NCI-H2171 (cell line): ENCODE measurements around the gene ICA1.
"Not testable (repeated sequence)": the region's sequence is repeated elsewhere in the genome, so short reads cannot be mapped to it uniquely, and the experiment has no call there.

Experiments used
- DNase-seq: peaks from one replicate; lab custom pipeline; 2025; lab: John Stamatoyannopoulos, UW

Gene ICA1

DNA sequence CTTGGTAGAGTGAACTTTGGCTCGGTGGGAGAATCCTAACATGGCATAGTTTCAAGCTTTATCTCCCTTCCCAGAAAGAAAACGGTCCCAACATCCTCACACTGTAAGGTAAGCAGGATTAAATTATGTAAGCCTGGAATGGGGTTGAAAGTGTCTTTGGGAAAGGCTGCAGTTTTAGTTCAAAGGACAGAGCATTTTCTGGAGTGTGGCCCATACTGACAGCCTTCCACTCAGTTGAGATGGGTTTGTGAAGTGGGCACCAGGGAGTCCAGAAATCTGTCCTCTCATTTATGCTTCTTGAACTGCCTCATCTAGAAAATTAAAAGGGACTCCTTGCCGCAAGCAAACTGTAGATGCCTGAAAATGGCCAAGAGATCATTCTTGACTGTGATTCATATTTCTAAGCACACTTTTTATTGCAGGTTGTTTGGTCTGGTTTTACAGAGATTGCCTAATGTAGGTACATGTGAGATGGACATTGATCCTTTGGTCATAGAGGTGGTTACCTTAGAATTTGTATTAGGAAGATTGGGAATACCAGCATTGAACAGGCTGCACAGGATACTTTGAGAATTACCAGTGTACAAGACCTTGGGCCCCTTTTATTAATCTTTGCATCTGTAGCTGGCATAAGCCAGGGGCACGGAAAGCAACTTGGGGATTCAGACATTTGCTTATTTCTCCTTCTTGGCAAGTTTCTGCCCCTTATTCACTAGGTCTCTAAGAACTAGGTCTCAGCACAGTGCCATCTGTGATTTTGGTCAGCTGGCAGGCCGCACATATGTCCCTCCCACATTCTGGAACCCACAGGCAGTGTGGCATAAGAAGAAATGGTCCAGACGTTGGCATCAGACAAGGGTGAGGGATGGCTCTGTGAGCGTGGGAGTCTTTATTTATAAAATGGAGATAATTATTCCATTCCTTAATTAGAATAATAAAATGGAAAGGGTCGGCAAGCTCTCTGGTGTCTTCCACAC, 167.5 kb downstream of the ICA1 start:
- no peak for DNase-seq

GRCh38 chr7:8092140-8092539, 169.8 kb downstream of the ICA1 start:
- DNase-seq: no peak

DNA sequence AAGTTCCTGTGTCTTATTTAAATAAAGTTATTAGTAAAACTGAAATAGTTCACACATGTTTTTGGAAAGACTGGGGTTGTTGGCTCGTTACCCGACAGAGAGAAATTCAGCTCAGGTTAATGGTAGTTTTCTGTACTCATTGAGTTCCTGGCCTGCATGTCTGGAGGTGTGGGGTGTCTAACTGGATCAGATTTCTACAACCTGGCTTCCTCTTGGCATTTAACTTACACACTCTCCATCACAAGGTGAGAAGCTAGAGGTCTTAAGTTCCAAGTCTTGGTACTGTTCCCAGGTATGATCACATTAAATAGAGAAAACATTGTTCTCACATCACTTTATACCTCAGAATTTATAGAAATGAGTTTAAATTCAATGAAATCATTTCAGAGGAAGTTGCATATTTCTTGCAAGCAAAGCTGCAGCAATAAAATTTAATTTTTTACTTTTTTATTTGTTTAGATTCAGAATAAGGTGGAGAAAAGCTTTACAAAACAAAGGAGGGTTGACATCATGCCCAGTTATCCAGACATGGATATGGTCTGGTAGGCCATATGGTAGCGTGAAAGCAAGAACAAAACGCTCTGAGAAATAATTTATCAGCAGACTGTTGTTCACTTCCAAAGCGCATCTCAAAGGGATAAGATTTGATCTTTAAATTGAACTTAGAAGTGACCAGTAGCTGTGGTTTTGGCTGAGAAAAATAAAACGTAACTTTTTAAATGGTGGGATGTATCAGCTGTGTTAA, 172.8 kb downstream of the ICA1 start:
- no peak for DNase-seq

DNA sequence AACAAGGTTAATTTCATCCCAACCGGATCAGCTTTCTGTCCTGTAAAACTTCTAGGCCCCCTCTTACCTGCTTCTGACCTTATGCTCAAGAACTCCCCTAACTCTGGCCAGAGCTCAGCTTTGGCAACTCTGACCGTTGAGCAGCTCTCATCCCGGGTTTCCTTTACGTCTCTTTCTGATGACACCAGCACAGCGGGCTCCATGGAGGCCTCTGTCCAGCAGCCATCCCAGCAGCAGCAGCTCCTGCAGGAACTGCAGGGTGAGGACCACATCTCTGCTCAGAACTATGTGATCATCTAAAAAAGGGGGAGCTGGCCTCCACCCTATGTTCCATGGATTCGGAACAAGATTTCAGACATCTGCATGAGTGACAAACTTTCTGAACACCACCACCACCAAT, 175.7 kb downstream of the ICA1 start:
- DNase-seq: no peak

DNA sequence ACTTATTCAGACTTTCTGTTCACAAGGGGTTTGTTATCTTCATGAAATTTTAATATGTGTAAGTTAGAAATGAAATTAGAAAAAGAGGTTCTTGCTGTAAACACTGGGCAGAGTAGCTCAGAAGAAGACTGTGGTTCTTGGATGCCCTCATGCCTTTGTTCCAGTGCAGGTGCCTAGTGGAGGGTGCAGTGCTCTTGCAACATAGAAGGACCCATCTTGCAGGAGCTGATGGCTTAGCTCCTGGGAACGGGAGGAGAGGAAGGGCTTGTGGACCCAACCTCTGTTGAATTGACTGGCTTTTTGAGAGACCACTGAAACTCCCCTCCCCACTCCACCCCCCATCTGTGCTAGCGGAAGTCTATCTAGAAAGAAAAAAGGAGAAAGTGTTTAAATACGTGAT, 176.5 kb downstream of the ICA1 start:
- DNase-seq: no peak

GRCh38 chr7:8084836-8085235, 177.1 kb downstream of the ICA1 start:
- no peak for DNase-seq

GRCh38 chr7:8082762-8083161, 179.2 kb downstream of the ICA1 start:
- DNase-seq: no peak

GRCh38 chr7:8078418-8078817, 183.5 kb downstream of the ICA1 start:
- no peak for DNase-seq

- no peak for DNase-seq
Measured at GRCh38 chr7:8070451-8071180, 191.4 kb downstream of the ICA1 start.

DNA sequence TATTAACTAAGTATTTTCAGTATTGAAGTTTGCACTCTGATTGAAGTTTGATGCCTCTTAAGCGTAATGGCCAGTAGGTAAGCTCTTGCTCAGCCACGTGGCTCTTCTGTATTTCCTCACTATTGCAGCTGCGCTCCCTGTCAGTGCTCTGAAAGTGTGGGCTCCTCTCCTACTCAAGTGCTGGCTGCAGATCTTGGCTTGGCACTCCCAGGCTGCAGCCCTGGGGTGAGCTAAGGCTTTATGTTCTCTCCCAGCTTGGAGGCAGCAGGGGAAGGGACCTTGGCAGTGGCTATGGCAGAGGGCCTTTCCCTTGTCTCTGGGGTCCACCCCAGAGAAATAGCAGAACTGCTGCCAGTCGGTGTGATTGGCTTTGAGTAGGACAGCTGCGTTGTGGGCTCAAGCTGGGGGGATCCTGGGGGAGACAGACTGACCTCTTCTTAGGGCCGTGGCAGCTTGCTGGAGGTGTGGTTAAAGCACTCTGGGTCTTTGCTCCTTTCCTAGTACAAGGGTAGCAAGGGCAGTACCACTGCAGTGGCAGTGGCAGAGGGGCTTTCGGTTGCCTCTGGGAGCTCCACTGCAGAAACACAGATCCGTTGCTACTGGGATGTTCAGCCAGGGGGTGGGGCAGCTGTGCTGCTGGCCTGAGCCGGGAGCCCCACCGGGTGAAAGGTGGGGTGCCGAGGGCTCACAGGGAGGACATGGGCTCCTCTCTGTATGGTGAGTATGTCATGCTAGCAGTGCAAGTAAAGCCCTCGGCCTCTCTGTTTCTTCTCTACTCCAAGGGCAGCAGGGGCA, 192.9 kb downstream of the ICA1 start:
- no peak for DNase-seq

GRCh38 chr7:8065356-8065813, 196.6 kb downstream of the ICA1 start:
- no peak for DNase-seq

- no peak for DNase-seq
Measured at GRCh38 chr7:8064828-8065227, 197.1 kb downstream of the ICA1 start.

- no peak for DNase-seq
Measured at GRCh38 chr7:8063706-8064297, 198.2 kb downstream of the ICA1 start.

GRCh38 chr7:8063300-8063699, 198.7 kb downstream of the ICA1 start:
- DNase-seq: not testable (repeated sequence)
